ENCODE measurements around the gene ARSB.
"Not testable (repeated sequence)": the region's sequence is repeated elsewhere in the genome, so short reads cannot be mapped to it uniquely, and the experiment has no call there.

The ARSB gene

GRCh38 chr5:78771260-78772205 lies 213.6 kb downstream of the ARSB start:
- no peak for DNase-seq

GRCh38 chr5:78768781-78769380 lies 216.2 kb downstream of the ARSB start:
- no peak for DNase-seq

- no peak for DNase-seq
Measured at GRCh38 chr5:78766412-78766762, 218.7 kb downstream of the ARSB start.

DNA sequence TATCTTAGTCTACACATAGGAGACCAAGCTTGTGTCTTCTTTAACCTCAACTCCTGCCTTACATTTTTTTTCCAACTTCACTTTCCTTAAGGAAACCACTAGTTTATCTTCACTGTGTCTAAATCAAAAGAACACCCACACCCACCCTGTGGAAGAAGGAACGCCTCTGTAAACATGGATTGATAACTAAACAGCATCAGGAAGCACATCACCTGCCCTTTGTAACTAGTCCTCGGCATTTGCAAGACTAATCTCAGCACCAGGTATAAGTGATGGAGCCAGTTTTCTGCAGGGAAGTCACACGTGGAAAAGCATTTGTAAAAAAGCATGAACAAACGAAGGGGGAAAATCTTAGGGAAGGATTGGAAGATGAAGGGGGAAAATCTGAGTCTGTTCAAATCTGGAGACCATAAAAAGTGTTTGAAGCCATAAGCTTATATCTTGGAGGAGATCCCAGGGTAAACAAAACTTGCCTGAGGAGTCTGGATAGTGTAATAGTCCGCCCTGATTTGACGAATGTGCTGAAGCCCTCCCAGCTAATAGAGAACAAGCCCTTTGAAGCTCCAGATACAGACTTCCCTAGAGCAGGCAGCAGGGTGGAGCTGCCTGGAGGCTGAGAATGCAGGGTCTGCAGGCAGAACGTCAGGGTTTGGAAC lies 219.2 kb downstream of the ARSB start:
- DNase-seq: no peak

DNA sequence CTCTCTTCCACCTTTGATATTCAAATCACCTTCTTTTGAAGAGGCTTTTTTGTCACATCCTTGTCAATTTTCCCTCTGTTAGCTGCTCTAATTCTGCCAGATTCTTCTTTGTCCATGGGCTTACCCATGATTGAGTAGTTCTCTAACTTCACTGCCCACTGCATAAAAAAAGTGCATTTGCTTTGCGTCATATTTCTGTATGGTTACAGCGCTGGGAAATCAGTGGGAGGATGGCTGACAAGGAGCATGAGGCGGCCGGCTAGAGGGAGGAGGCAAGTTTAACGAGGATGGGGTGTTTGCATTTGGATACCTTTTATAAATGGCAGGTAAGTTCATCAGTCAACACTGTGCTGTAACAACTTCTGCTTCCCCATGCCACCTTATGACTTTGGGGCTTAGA lies 220.0 kb downstream of the ARSB start:
- no peak for DNase-seq

- DNase-seq: no peak
Measured at GRCh38 chr5:78763659-78764189, 221.4 kb downstream of the ARSB start.

- DNase-seq: not testable (repeated sequence)
Measured at GRCh38 chr5:78762743-78763142, 222.4 kb downstream of the ARSB start.

DNA sequence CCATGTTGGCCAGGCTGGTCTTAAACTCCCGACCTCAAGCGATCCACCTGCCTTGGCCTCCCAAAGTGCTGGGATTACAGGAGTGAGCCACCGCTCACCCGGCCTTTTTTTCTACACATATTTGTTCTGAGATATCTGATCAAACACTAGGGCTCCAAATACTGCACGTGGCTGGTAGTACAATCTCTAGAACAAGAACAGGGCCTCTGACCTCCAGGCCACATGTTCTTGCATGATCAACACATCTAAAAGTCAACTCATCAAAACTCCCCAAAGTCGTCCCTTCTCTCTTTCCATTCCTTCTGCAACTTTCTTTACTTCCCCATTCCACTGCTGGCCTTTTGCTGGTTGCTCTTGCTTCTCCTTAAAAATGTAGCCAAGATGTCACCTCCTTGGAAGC lies 223.3 kb downstream of the ARSB start:
- no peak for DNase-seq

DNA sequence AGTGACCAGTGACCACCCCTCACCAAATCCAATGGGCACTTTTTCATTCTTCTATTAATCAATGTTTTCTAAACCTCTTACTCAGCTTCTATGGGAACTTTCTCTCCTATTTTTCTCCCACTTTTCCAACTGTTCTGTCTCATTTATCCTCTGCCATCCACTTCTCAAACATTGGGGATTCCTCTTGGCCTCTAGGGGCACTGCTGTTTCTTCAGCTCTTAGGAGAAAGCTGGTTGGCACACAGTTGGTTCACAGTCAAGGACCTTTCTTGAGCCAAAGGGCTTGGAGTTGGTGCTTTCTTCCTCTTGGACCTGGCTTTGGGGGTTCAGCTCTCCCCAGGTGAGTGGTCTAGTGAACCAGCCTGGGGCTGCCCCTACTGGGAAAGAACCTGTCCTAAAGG lies 224.3 kb downstream of the ARSB start:
- DNase-seq: no peak

DNA sequence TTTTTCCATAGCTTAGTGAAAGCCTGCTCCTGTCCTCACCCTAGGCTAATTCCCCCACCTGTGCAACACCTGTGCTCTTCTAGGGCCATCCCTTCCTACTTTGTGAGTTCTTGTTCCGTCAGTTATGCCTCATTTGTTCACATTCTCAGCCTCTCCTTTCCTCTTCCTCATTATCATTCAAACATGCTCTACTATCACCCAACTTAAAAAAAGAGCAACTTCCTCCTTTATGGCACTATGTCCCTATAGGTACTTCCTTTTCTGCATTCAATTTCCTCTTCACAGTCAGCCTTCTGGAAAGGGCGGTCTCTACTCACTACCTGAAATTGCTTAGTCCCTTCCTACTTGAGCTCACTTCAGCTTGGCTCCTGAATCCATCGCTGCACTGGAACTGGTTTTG lies 224.7 kb downstream of the ARSB start:
- DNase-seq: no peak

GRCh38 chr5:78758169-78758839 lies 226.8 kb downstream of the ARSB start:
- no peak for DNase-seq

DNA sequence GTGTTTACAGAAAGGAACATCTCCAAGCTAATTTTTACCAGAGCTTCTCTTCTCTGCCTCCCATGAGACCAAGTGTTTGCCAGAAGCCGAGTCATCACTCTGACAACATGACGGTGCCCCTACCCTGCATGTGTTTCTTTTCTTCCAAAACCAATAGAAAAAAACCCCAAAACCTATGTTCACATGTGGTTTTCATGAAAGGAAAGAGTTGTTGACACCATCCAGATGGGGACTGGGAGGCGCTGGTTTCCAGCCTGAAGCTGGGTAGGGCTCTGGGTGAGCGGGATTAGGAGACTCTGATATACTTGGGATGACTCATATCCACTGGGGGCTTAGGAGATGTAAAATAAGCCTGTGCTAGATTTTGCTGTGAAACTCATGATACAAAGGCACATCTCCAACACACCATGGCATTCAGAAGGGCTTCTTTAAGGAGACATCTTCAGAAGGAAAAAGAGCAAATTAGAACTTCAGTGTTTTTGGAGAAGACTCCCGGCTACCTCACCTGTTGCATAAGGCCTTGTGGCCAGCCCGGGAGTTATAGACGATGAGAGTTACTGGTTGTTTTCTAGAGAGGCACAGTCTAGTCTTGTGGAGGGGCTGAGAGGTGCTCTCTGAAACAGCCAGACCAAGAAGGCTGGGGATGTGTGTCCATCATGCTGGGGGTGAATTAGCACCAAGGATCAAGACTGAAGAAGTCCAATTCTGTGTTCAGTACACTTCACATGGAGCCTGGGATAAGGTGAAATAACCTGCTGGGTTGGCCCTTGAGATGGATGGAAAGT lies 227.6 kb downstream of the ARSB start:
- DNase-seq: no peak

DNA sequence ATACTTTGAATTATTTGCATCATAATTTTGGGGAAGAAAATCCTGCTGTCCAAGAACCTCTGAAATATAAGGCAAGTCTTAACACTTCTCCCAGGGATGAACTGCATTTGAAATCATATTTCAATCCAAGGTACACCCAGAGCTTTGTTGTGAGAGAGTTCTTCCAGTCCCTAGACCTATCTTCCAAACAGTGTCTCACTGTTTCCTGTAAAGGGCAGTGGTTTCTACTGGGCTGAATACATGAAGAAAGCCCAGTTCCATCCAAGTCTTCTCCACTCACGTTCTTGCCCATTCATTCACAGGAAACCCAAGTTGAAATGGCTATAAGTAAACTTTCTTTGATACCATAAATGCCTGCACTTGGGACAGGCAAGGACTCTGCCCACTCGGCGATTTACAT lies 228.3 kb downstream of the ARSB start:
- no peak for DNase-seq

GRCh38 chr5:78755822-78756429 lies 229.2 kb downstream of the ARSB start:
- no peak for DNase-seq

- DNase-seq: no peak
Measured at GRCh38 chr5:78754655-78755054, 230.5 kb downstream of the ARSB start.

- no peak for DNase-seq
Measured at GRCh38 chr5:78753093-78753531, 232.0 kb downstream of the ARSB start.

DNA sequence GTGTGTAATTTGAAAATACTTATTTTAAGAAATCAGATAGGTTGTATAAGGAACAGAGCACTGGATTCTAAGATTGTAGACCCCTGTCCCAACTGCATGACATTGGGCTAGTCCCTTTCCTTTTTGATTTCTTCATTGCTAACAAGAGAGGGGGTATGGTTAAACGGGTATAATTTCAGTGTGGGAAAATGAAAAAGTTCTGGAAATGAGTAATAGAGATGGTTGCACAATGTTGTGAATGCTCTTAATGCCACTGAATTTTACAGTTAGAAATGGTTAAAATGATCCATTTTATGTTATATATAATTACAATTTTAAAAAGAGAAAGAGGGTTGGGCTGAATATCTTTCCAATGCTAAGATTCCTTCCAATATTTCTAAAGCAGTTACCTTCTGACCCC lies 233.2 kb downstream of the ARSB start:
- no peak for DNase-seq

DNA sequence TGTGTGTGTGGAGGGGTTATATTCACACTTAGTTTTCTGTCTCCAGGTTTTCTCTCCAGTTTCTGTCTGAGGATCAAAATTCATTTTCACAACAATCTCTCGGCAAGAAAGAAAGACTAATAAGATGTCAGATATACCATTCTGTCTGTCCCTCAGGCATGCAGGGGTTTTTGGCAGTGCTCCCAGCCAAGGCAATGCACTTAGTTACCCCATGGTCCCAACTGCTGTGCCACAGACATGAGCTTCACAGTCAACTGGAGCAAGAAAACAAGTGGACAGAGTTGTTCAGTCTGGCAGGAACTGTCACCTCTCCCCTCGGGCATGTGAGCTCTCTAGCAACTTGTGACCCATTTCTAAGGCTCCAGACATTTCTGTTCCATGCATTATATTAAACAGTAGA lies 234.8 kb downstream of the ARSB start:
- no peak for DNase-seq

GRCh38 chr5:78747705-78748359 lies 237.3 kb downstream of the ARSB start:
- no peak for DNase-seq

GRCh38 chr5:78747055-78747454 lies 238.1 kb downstream of the ARSB start:
- no peak for DNase-seq

Data from activated CD4-positive, alpha-beta T cell treated with anti-CD3 and anti-CD28 coated beads, Interleukin-2, amount 50 U/mL, for 4 hours (primary cell).